Neural cell (in vitro differentiated cells): Measurements from ENCODE around the gene LSM10. TPM values are rescaled to one million over a fixed set of nuclear protein-coding genes. Genes with fewer than 3 reads are reported as not detected.

Source experiments
- H2AFZ ChIP-seq: fragments of 200-600, 300-800 bp; sonication (generic), shearing (Covaris generic); 2 replicates; pipeline ENCODE4 v1.6.0; 2014; ENCODE audit warnings: low read depth, mild to moderate bottlenecking, antibody characterized with exemption, low read length, moderate library complexity
- H3F3A ChIP-seq: fragments of 200-600 bp; shearing (Covaris generic); 2 replicates; pipeline ENCODE4 v1.6.1; 2016; ENCODE audit warnings: mild to moderate bottlenecking, moderate library complexity, mixed read lengths, antibody characterized with exemption, low read length; ENCODE audit not compliant: insufficient read depth, poor library complexity, severe bottlenecking
- H3K27ac ChIP-seq: fragments of 200-600, 300-800 bp; sonication (generic), shearing (Covaris generic); 2 replicates; pipeline ENCODE4 v1.5.1; 2014; ENCODE audit warnings: mild to moderate bottlenecking, low read length, moderate library complexity
- H3K27me3 ChIP-seq: fragments of 300-800, 200-600 bp; sonication (generic), shearing (Covaris generic); 2 replicates; pipeline ENCODE4 v1.6.0; 2014; ENCODE audit warnings: mild to moderate bottlenecking, low read depth, low read length, moderate library complexity; ENCODE audit not compliant: insufficient read depth
- H3K36me3 ChIP-seq: fragments of 300-800, 200-600 bp; sonication (generic), shearing (Covaris generic); 2 replicates; pipeline ENCODE4 v1.5.1; 2014; ENCODE audit warnings: mild to moderate bottlenecking, antibody characterized with exemption, low read length, moderate library complexity; ENCODE audit not compliant: insufficient read depth
- H3K4me2 ChIP-seq: fragments of 300-800, 200-600 bp; sonication (generic), shearing (Covaris generic); 2 replicates; pipeline ENCODE4 v1.6.0; 2014; ENCODE audit warnings: mild to moderate bottlenecking, low read length
- H3K4me3 ChIP-seq: fragments of 300-800, 200-600 bp; sonication (generic), shearing (Covaris generic); 2 replicates; pipeline ENCODE4 v1.5.1; 2014; ENCODE audit warnings: mild to moderate bottlenecking, low read length, moderate library complexity
- H3K79me2 ChIP-seq: fragments of 200-600 bp; shearing (Covaris generic); replicated peaks from 2 replicates; pipeline ENCODE4 v1.6.0; 2014; ENCODE audit warnings: mild to moderate bottlenecking, low read length, moderate library complexity; ENCODE audit not compliant: insufficient read depth
- H3K9ac ChIP-seq: fragments of 300-800, 200-600 bp; sonication (generic), shearing (Covaris generic); 2 replicates; pipeline ENCODE4 v1.6.1; 2016; ENCODE audit warnings: mild to moderate bottlenecking, low read length, mixed read lengths
- H3K9me2 ChIP-seq: fragments of 200-600 bp; shearing (Covaris generic); 2 replicates; pipeline ENCODE4 v1.6.1; 2016; ENCODE audit warnings: mild to moderate bottlenecking, low read length, mixed read lengths; ENCODE audit not compliant: insufficient read depth
- H3K9me3 ChIP-seq: fragments of 200-600, 300-800 bp; sonication (generic), shearing (Covaris generic); 2 replicates; pipeline ENCODE4 v1.6.1; 2016; ENCODE audit warnings: mild to moderate bottlenecking, mixed run types, low read length, moderate library complexity, mixed read lengths
- H4K20me1 ChIP-seq: fragments of 200-600 bp; shearing (Covaris generic); 2 replicates; pipeline ENCODE4 v1.6.1; 2016; ENCODE audit warnings: mild to moderate bottlenecking, mixed run types; ENCODE audit not compliant: insufficient read depth
- CTCF ChIP-seq: fragments of 450-650 bp; IDR thresholded peaks from 2 replicates; pipeline ENCODE4 v1.5.1; 2014; ENCODE audit warnings: antibody characterized with exemption, mild to moderate bottlenecking, moderate library complexity; ENCODE audit not compliant: poor library complexity, severe bottlenecking
- EP300 ChIP-seq: fragments of 450-650 bp; conservative IDR thresholded peaks from 2 replicates; pipeline ENCODE4 v1.6.1; 2014; ENCODE audit warnings: antibody characterized with exemption, mild to moderate bottlenecking, moderate library complexity; ENCODE audit not compliant: poor library complexity, severe bottlenecking
- EZH2 ChIP-seq: fragments of 200-600, 300-800 bp; shearing (Covaris generic), sonication (generic); IDR thresholded peaks from 2 replicates; pipeline ENCODE4 v1.6.1; 2014; ENCODE audit warnings: antibody characterized with exemption, low read length, borderline replicate concordance, mild to moderate bottlenecking; ENCODE audit not compliant: insufficient read depth, poor library complexity, severe bottlenecking
- MXI1 ChIP-seq: fragments of 450-650 bp; conservative IDR thresholded peaks from 2 replicates; pipeline ENCODE4 v1.6.1; 2014; ENCODE audit warnings: antibody characterized with exemption, mild to moderate bottlenecking; ENCODE audit not compliant: poor library complexity, severe bottlenecking
- POLR2AphosphoS5 ChIP-seq: IDR thresholded peaks from 2 replicates; pipeline ENCODE4 v1.6.1; 2012
- RAD21 ChIP-seq: fragments of 450-650 bp; conservative IDR thresholded peaks from 2 replicates; pipeline ENCODE4 v1.6.1; 2014; ENCODE audit warnings: antibody characterized with exemption, mild to moderate bottlenecking, moderate library complexity
- REST ChIP-seq: IDR thresholded peaks from 2 replicates; pipeline ENCODE4 v1.6.1; 2012; ENCODE audit warnings: borderline replicate concordance
- SMC3 ChIP-seq: fragments of 450-650 bp; conservative IDR thresholded peaks from 2 replicates; pipeline ENCODE4 v1.6.1; 2014; ENCODE audit warnings: antibody characterized with exemption, mild to moderate bottlenecking, moderate library complexity; ENCODE audit not compliant: poor library complexity
- TAF1 ChIP-seq: IDR thresholded peaks from 2 replicates; pipeline ENCODE4 v1.6.1; 2012; ENCODE audit warnings: low read depth
- polyA plus RNA-seq: library from polyadenylated mRNA; depleted of rRNA; stranded (reverse); fragments of >200 nt; gene quantifications from 2 replicates; pipeline ENCODE4 v1.2.3, GENCODE V29; 2014

Gene LSM10
- polyA plus RNA-seq, 1 donor from 2014 or later: 1.3 TPM

GRCh38 chr1:36443297-36443696, 45.6 kb upstream of the LSM10 start:
- Histone ChIP-seq H4K20me1 (no peaks in the 10 kb centered on the region), H3K36me3 (no peaks in the 10 kb centered on the region), H3K27me3 (no peaks in the 10 kb centered on the region), H2AFZ (no peak overlapping the region), H3K79me2 (no peaks in the 10 kb centered on the region), H3F3A (no peaks in the 10 kb centered on the region), H3K4me3 (no peak overlapping the region), H3K4me2 (no peak overlapping the region), H3K27ac (no peak overlapping the region), H3K9me3 (no peaks in the 10 kb centered on the region), H3K9ac (no peak overlapping the region), H3K9me2 (no peaks in the 10 kb centered on the region)
- no peak for TF ChIP-seq POLR2AphosphoS5
- no peak for TF ChIP-seq MXI1
- TF ChIP-seq EP300: no peak
- no peak for TF ChIP-seq EZH2
- no peak for TF ChIP-seq REST
- no peak for TF ChIP-seq TAF1
- TF ChIP-seq RAD21: no peak
- no peak for TF ChIP-seq CTCF
- no peak for TF ChIP-seq SMC3

- H3K27me3 ChIP-seq: no peaks in the 10 kb centered on the region
- H3K9me2 ChIP-seq: no peaks in the 10 kb centered on the region
- no peak overlapping the region for H3K4me2 ChIP-seq
- no peaks in the 10 kb centered on the region for H3K36me3 ChIP-seq
- no peaks in the 10 kb centered on the region for H3K79me2 ChIP-seq
- H4K20me1 ChIP-seq: no peaks in the 10 kb centered on the region
- H3K9ac ChIP-seq: no peak overlapping the region
- no peak for TF ChIP-seq MXI1
- no peak for TF ChIP-seq CTCF
- no peak overlapping the region for H2AFZ ChIP-seq
- H3K27ac ChIP-seq: no peak overlapping the region
- no peaks in the 10 kb centered on the region for H3K9me3 ChIP-seq
- H3K4me3 ChIP-seq: no peak overlapping the region
- H3F3A ChIP-seq: no peaks in the 10 kb centered on the region
Observed at GRCh38 chr1:36442337-36442736, 44.6 kb upstream of the LSM10 start.
